Activated CD8-positive, alpha-beta memory T cell treated with anti-CD3 and anti-CD28 coated beads, Interleukin-2, amount 50 U/mL, for 1 hour (primary cell): ENCODE measurements around the gene LUZP2.
"Not testable (repeated sequence)": the region's sequence is repeated elsewhere in the genome, so short reads cannot be mapped to it uniquely, and the experiment has no call there.

ENCODE experiments used
- DNase-seq: peaks from one replicate; pipeline ENCODE4 v3.0.0-alpha.2; 2020; ENCODE audit errors: extremely low read depth

LUZP2 gene

GRCh38 chr11:24900514-24900913, 403.7 kb downstream of the LUZP2 start:
- no peak for DNase-seq

- DNase-seq = no peak
Measured at GRCh38 chr11:24900960-24901549, 404.2 kb downstream of the LUZP2 start.

GRCh38 chr11:24903555-24903954, 406.7 kb downstream of the LUZP2 start:
- DNase-seq = no peak

GRCh38 chr11:24925091-24925490, 428.2 kb downstream of the LUZP2 start:
- no peak for DNase-seq

GRCh38 chr11:24932110-24933000, 435.5 kb downstream of the LUZP2 start:
- DNase-seq = no peak

GRCh38 chr11:24934733-24935439, 438.0 kb downstream of the LUZP2 start:
- no peak for DNase-seq

GRCh38 chr11:24944891-24945290, 448.0 kb downstream of the LUZP2 start:
- DNase-seq = no peak

- DNase-seq = no peak
Measured at GRCh38 chr11:24949406-24949805, 452.6 kb downstream of the LUZP2 start.

- DNase-seq = no peak
Measured at GRCh38 chr11:24963852-24964251, 467.0 kb downstream of the LUZP2 start.

GRCh38 chr11:24965748-24966147, 468.9 kb downstream of the LUZP2 start:
- DNase-seq = no peak

- DNase-seq = not testable (repeated sequence)
Measured at GRCh38 chr11:24993903-24994302, 497.1 kb downstream of the LUZP2 start.

- not testable (repeated sequence) for DNase-seq
Measured at GRCh38 chr11:24999929-25000328, 503.1 kb downstream of the LUZP2 start.

GRCh38 chr11:25037431-25037830, 540.6 kb downstream of the LUZP2 start:
- DNase-seq = no peak

- DNase-seq = no peak
Measured at GRCh38 chr11:25038131-25038530, 541.3 kb downstream of the LUZP2 start.

GRCh38 chr11:25039165-25039564, 542.3 kb downstream of the LUZP2 start:
- DNase-seq = no peak

GRCh38 chr11:25048632-25049031, 551.8 kb downstream of the LUZP2 start:
- DNase-seq = no peak

- no peak for DNase-seq
Measured at GRCh38 chr11:25052844-25053243, 556.0 kb downstream of the LUZP2 start.

- DNase-seq = no peak
Measured at GRCh38 chr11:25057861-25058260, 561.0 kb downstream of the LUZP2 start.

GRCh38 chr11:25065746-25066145, 568.9 kb downstream of the LUZP2 start:
- DNase-seq = no peak

- DNase-seq = no peak
Measured at GRCh38 chr11:25066706-25067105, 569.9 kb downstream of the LUZP2 start.

GRCh38 chr11:25068451-25068850, 571.6 kb downstream of the LUZP2 start:
- no peak for DNase-seq

- DNase-seq = no peak
Measured at GRCh38 chr11:25094085-25094802, 597.4 kb downstream of the LUZP2 start.
